ENCODE results near the gene ERP27. TPM values are rescaled to one million over a fixed set of nuclear protein-coding genes. Genes with fewer than 3 reads are reported as not detected.

Gene ERP27
- total RNA-seq, result 0.33 and 12.8 TPM in 2 replicates

DNA sequence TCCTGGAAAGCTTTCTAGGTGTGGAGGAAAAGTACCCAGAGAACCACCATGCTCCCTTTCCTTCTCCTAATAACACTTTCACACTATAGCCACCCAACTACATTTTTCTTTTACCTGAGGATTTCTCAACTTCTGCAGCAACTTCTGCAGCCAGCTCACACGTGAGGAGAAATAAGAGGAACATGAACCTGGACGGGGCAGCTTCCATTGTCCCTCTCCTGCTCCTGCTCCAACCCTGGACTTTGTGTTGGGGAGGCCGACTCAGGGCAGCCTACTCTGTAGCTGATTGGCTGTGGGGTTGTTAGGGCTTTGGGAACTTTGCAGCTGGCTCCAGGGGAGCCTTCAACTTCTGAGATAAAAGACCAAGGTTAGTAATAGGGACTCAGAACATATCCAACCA is at the start of gene ERP27:
Gene ERP27, minus strand, starts transcription at position 237 of the 400 bp plus-strand sequence. Its CDS starts 29 bp downstream, at position 208.

DNA sequence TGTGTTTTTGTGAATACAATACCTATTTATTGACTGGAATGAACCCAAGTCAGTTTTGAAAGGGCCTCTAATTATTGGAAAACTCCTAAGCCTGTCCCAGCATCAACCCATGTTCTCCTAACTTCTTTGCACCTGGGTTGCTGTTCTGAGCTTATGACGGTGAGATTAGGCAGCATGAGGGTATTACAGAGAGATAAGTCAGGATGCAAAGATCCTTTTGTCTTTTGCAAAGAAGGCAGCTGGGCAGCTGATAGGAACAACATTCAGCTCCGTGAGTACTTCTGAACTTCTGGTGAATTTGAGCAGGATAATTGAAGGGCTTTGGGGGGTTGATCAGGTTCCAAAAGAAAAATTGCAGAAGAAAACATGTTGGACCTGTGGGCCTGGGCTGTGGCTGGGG is 34.5 kb upstream of the ERP27 start, which contains the start of gene PDE6H:
Gene PDE6H, plus strand, starts transcription at position 227 of the 400 bp plus-strand sequence. CDS start 4,971 bp downstream, outside the sequence.

DNA sequence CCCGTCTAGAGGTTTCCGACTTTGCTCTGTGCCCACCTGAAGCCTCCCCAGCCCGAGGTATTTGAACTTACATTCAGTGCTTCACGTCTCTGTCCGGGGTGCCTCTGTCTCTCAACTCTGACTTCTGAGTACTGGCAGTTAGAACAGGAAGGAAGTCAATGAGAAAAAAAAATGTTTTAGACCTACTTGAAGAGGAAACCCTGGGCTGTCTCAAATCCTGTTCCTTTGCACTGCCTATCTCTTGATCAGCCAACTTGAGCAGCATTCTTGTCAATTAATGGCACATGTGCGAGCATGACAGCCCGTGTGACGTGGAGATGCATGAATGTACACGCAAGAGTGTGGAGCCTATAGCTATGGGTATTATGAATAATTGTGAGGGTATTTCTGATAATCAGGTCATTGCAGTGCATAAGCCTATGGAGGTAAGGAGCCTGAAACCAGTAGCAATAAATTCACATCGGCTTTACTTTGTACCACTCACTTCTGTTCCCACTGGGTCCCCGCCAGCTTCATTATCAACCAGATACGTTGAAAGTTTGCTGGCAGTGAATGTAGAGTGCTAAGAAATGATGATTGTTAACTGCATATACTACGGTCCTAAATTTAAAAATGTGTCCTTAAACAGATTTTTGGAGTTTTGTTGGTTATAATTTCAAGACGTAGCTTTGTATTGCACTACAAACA is 23.3 kb upstream of the ERP27 start, which contains the start of gene ARHGDIB:
Gene ARHGDIB, minus strand, starts transcription at position 136 of the 687 bp plus-strand sequence. CDS start 10,889 bp downstream, outside the sequence.

DNA sequence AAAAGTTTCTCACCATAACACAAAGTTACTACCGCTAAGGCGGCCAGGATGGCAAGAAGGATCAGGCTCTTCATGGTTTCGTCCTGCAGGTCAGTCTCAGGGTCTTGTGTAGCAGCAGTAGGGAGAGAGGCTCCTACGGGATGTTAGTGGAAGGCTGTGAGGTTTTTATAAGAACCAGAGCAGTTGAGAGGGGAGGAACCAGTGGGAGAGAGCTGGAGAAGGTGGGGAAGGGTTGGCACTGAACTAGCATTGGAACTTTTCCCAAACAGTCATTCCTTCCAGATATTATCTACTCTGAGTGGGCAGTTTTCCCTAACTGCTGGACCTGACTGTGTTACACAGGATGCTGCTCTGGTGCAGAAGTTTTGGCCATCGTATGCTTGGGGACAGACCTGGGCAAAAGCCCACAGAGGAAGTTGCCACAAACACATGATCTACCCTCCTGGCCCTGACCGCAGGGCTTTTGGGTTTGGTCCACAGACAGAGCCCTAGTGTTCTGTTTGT is 52.6 kb downstream of the ERP27 start, which contains the start of gene MGP:
Gene MGP, minus strand, starts transcription at position 137 of the 504 bp plus-strand sequence. Its CDS starts 63 bp downstream, at position 74.

Other genes starting within 250 kb of the ERP27 start
- under 0.01 TPM in 1 of 2 replicates, not detected in the other for gene GUCY2C, start 241.9 kb downstream of the ERP27 start, total RNA-seq
- 14.2 and 19.6 TPM in 2 replicates for gene WBP11, start 135.1 kb downstream of the ERP27 start, total RNA-seq
- 0.65 and 1.5 TPM in 2 replicates for gene C12orf60, start 134.9 kb downstream of the ERP27 start, total RNA-seq
- gene SMCO3, start 124.4 kb downstream of the ERP27 start, total RNA-seq, result 0.13 TPM in 1 of 2 replicates, not detected in the other
- gene ART4, start 95.0 kb downstream of the ERP27 start, total RNA-seq, result not detected in 2 replicates
- 10.8 and 115 TPM in 2 replicates for gene MGP, start 52.7 kb downstream of the ERP27 start, total RNA-seq
- 17.9 and 25.1 TPM in 2 replicates for gene ARHGDIB, start 23.1 kb upstream of the ERP27 start, total RNA-seq
- not detected in 2 replicates for gene PDE6H, start 34.5 kb upstream of the ERP27 start, total RNA-seq

Measured in mesangial cell (primary cell).